OCI-LY7 (cell line): Measurements from ENCODE around the gene PTRH2.

ENCODE experiments used
- CTCF ChIP-seq: fragments of 200-600 bp; sonication (generic); conservative IDR thresholded peaks from 2 replicates; pipeline ENCODE4 v1.5.1; 2014; ENCODE audit warnings: mild to moderate bottlenecking, antibody characterized with exemption, low read length, moderate library complexity, mixed read lengths
- EZH2phosphoT487 ChIP-seq: fragments of 200-600 bp; sonication (generic); IDR thresholded peaks from 2 replicates; pipeline ENCODE4 v1.6.1; 2018; ENCODE audit warnings: low read depth, borderline replicate concordance, mild to moderate bottlenecking, mixed run types, antibody characterized with exemption, low read length, moderate library complexity, mixed read lengths

- no peak for TF ChIP-seq CTCF
- no peak for TF ChIP-seq EZH2phosphoT487
These were observed 18.5 kb upstream of the PTRH2 start for GRCh38 chr17:59725691-59726090.
